Naive thymus-derived CD8-positive, alpha-beta T cell (primary cell): Measurements from ENCODE around the gene IZUMO2. TPM values are rescaled to one million over a fixed set of nuclear protein-coding genes. Genes with fewer than 3 reads are reported as not detected.

ENCODE experiments used
- ATAC-seq, 2 donors: fragments of 150-1000 bp; cut with Tn5 transposase in 1 of 2; sonication (Bioruptor Pico), chemical (Tn5 transposase) in 1 of 2; 1 replicate in 1 of 2; 2 replicates in 1 of 2; pipeline ENCODE4 v1.10.0; 2021; ENCODE audit warnings: mild to moderate bottlenecking in 2 of 2, moderate library complexity in 2 of 2
- POLR2A ChIA-PET: fragments of 350-600 bp; sonication (Branson Sonifier 250); formaldehyde crosslinking; loops from one replicate; lab custom pipeline; 2021; ENCODE audit warnings: antibody characterized with exemption; lab: Charles Lee
- DNase-seq, 10 donors: peaks; one replicate each; pipeline versions ENCODE4 v3.0.0 to v3.0.0-alpha.2; 2020 to 2022
- H3K27ac Mint-ChIP-seq, 10 donors: one replicate each; pipeline ENCODE4 v1.8.0; 2020 to 2022; ENCODE audit warnings: mild to moderate bottlenecking in 10 of 10, mixed read lengths in 10 of 10, moderate library complexity in 4 of 10, inconsistent platforms in 1 of 10
- H3K27me3 Mint-ChIP-seq, 5 donors: one replicate each; pipeline ENCODE4 v1.8.0; 2021 to 2022; ENCODE audit warnings: mixed read lengths in 5 of 5
- H3K36me3 Mint-ChIP-seq, 3 donors: one replicate each; pipeline ENCODE4 v1.8.0; 2020 to 2022; ENCODE audit warnings: mixed read lengths in 3 of 3, mild to moderate bottlenecking in 2 of 3, inconsistent platforms in 1 of 3
- H3K4me1 Mint-ChIP-seq, 4 donors: one replicate each; pipeline ENCODE4 v1.8.0; 2021 to 2022; ENCODE audit warnings: mixed read lengths in 4 of 4
- H3K4me3 Mint-ChIP-seq, 10 donors: one replicate each; pipeline ENCODE4 v1.8.0; 2020 to 2022; ENCODE audit warnings: mild to moderate bottlenecking in 10 of 10, mixed read lengths in 10 of 10, moderate library complexity in 6 of 10, inconsistent platforms in 1 of 10
- H3K9me3 Mint-ChIP-seq, 9 donors: one replicate each; pipeline ENCODE4 v1.8.0; 2020 to 2022; ENCODE audit warnings: mixed read lengths in 9 of 9, mild to moderate bottlenecking in 3 of 9, inconsistent platforms in 1 of 9, moderate library complexity in 1 of 9
- polyA plus RNA-seq, 3 donors: library from polyadenylated mRNA; unstranded; fragments of 300-500 nt; fragmentation: Illumina TruSeq; gene quantifications; one replicate each; pipeline ENCODE4 v1.2.3, GENCODE V29; 2021
- total RNA-seq, 8 experiments: library from RNA in 2 of 8; stranded (reverse) in 2 of 8; gene quantifications; one replicate each; pipeline ENCODE4 v1.2.3 and lab custom pipeline; 2021 to 2026

The IZUMO2 gene
- total and polyA plus RNA-seq, 5 experiments from 2014 or later: not detected

DNA sequence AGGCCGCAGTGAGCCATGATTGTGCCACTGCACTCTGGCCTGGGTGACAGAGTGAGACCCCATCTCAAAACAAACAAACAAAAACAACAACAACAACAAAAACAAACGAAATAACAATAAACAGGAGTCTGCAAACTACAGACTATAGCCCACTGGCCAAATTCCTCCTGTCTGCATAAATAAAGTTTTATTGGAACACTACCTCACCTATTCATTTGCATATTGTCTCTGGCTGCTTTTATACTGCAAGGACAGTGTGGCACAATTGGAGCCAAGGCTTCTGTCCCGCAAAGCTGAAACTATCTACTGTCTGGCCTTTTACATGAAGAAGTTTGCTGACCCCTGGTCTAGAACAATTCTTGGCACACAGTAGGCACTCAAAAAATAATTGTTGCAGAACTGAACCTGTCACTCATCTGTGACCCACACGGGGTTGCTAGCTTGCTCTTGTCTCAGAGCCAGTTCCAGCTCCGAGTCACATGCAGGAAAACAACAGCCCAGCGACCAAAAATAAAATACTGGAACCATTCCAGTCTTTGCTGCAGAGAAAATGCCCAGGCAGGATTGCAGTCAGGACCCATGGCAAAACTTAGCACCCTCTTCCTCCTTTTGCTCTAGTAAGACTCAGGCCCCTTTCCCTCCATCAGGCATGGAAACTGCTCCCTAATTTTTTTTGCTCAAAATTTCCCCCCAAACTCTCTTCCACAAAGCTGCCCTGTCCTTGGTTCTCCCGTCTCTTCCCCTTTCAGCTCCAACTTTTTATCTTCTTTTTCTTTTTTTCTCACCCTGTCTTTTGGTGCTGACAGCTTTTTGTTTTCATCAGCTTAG lies 35.6 kb upstream of the IZUMO2 start:
- H3K9me3 Mint-ChIP-seq: peaks cover 0 to 6% (median 0%) of the 10 kb centered on the region in 9 donors
- H3K27ac Mint-ChIP-seq: no peak overlapping the region
- no peak overlapping the region for H3K4me3 Mint-ChIP-seq
- DNase-seq (no peak), ATAC-seq (no peak)
- POLR2A ChIA-PET: no interaction called here
- peaks cover 36 to 69% (median 47%) of the 10 kb centered on the region in 5 donors for H3K27me3 Mint-ChIP-seq
- no peaks in the 10 kb centered on the region for H3K4me1 Mint-ChIP-seq
- H3K36me3 Mint-ChIP-seq: peaks cover 0 to 6% (median 0%) of the 10 kb centered on the region in 3 donors

DNA sequence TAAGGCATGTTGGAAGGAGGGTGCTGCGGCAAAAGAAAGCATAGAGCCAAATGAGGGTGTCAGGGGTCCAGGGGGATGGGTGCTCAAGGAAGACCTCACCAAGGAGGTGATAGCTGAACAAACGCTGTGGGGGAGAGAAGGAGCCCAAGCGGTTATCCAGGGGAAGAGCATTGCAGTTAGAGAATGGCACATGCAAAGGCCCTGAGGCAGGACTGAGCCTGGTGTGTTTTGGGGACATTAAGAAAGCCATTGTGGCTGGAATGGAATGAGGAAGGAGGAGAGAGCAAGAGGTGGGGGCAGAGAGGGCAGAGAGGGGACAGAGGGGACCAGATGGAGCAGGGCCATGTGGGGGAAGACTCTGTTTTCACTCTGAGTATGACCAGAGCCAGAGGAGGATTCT lies 34.3 kb upstream of the IZUMO2 start:
- no peak overlapping the region for H3K27ac Mint-ChIP-seq
- H3K4me3 Mint-ChIP-seq: no peak overlapping the region
- peaks cover 0 to 9% (median 0%) of the 10 kb centered on the region in 9 donors for H3K9me3 Mint-ChIP-seq
- POLR2A ChIA-PET: no interaction called here
- H3K27me3 Mint-ChIP-seq: peaks cover 39 to 72% (median 52%) of the 10 kb centered on the region in 5 donors
- ATAC-seq (no peak), DNase-seq (no peak)
- H3K4me1 Mint-ChIP-seq: no peaks in the 10 kb centered on the region
- peaks cover 0 to 11% (median 0%) of the 10 kb centered on the region in 3 donors for H3K36me3 Mint-ChIP-seq

DNA sequence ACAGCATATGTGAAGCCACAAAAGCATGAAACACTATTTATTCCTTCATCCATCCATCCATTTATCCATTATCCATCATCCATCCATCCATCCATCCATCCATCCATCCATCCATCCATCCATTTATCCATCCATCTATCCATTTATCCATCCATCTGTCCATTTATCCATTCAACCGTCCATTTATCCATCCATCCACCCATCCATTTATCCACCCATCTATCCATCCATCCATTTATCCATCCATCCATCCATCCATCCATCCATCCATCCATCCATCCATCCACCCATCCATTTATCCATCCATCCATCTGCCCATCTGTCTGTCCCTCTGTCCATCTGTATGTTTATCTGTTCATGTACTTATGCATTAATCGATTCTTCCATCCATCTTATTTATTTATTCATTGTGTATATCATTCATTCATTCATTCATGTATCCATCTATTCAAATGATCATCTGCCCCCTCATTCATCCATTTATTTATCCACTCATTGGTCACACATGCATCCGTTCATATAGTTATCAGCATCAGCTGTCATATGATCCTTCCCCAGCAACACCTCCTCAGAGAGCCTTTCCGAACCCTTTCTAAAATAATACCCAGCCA lies 33.3 kb upstream of the IZUMO2 start:
- Mint-ChIP-seq H3K4me1 (no peaks in the 10 kb centered on the region), H3K27ac (no peak overlapping the region), H3K9me3 (peaks cover 0 to 9% (median 0%) of the 10 kb centered on the region in 9 donors), H3K36me3 (peaks cover 0 to 4% (median 0%) of the 10 kb centered on the region in 3 donors), H3K4me3 (no peak overlapping the region), H3K27me3 (peaks cover 33 to 67% (median 51%) of the 10 kb centered on the region in 5 donors)
- POLR2A ChIA-PET: no interaction called here
- DNase-seq (no peak), ATAC-seq (no peak)

DNA sequence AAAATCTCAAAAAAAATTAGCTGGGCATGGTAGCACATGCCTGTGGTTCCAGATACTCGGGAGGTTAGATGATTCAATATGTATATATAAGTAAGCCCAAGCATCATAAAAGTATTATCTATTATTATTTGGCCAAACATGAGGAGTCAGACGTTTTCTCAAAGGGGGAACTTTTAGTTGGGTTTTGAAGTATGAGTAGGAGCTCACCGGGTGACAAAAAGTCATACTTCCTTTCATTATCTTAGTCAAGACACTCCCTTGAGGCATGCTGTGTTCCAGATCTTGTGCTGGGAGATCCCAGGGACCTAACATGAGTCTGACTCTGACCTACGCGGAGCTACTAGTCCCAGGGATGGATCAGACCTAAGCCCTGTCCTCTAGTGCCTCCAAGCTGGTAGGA lies 32.1 kb upstream of the IZUMO2 start:
- no peaks in the 10 kb centered on the region for H3K4me1 Mint-ChIP-seq
- DNase-seq (no peak), ATAC-seq (no peak)
- H3K9me3 Mint-ChIP-seq: peaks cover 0 to 14% (median 0%) of the 10 kb centered on the region in 9 donors
- peaks cover 32 to 63% (median 53%) of the 10 kb centered on the region in 5 donors for H3K27me3 Mint-ChIP-seq
- H3K36me3 Mint-ChIP-seq: peaks cover 0 to 4% (median 0%) of the 10 kb centered on the region in 3 donors
- POLR2A ChIA-PET: no interaction called here
- H3K27ac Mint-ChIP-seq: no peak overlapping the region
- H3K4me3 Mint-ChIP-seq: no peak overlapping the region

DNA sequence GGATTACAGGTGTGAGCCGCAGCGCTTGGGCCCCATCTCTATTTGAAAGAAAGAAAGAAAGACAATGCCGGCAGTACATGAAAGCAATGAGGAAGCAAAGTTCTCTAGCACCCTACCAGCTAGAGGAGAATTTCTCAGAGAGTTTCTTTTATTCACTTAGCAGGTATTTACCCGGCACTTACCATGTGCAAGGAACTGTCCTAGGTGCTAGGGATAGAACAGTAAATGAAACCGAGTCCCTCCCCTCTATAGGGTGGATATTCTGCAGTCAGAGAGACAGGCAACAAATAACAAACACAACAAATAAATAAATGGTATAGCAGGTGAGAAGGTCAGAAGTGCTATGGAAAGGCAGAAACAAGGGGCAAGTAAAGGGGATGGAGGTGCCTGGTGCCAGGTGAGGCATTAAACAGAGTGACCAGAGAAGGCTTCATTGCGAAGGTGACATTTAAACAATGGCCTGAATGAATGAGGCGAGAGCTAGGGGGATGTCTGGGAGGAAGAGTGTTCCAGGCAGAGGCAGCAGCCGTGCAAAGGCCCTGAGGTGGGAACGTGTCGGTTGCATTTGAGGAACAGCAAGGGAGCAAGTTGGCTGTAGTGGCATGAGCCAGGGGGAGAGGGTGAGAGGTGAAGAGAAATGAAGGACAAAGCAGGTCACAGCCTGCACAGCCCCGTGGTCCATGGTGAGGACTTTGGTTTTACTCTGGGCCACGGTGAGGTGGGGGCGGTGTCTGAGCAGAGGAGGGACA lies 29.6 kb upstream of the IZUMO2 start:
- Mint-ChIP-seq H3K4me1 (no peaks in the 10 kb centered on the region), H3K27me3 (peaks cover 30 to 70% (median 53%) of the 10 kb centered on the region in 5 donors), H3K4me3 (no peak overlapping the region), H3K36me3 (peaks cover 0 to 4% (median 0%) of the 10 kb centered on the region in 3 donors), H3K27ac (peak overlapping the region in 1 of 10 donors; percentile 0), H3K9me3 (peaks cover 0 to 16% (median 0%) of the 10 kb centered on the region in 9 donors)
- ATAC-seq (no peak), DNase-seq (no peak)
- POLR2A ChIA-PET: no interaction called here

DNA sequence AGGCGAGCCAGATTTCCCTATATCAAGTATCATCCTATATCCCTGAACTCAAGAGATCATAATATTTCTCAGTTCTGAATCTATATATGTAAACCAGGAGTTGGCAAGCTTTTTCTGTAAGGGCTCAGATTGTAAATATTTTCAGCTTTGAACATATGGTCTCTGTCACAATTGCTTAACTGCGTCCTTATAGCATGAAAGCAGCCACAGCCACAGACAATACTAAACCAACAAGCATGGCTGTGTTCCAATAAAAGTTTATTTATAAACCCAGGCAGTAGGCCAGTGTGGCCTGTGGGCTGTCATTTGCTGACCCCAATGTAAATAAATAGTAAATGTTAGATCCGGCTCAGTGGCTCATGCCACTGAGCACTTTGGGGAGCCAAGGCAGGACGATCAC lies 28.1 kb upstream of the IZUMO2 start:
- Mint-ChIP-seq H3K9me3 (peaks cover 0 to 14% (median 3%) of the 10 kb centered on the region in 9 donors), H3K4me3 (no peak overlapping the region), H3K36me3 (peaks cover 0 to 7% (median 0%) of the 10 kb centered on the region in 3 donors), H3K27ac (no peak overlapping the region), H3K27me3 (peaks cover 19 to 55% (median 40%) of the 10 kb centered on the region in 5 donors), H3K4me1 (no peaks in the 10 kb centered on the region)
- ATAC-seq: no peak
- no peak for DNase-seq
- POLR2A ChIA-PET: no interaction called here

DNA sequence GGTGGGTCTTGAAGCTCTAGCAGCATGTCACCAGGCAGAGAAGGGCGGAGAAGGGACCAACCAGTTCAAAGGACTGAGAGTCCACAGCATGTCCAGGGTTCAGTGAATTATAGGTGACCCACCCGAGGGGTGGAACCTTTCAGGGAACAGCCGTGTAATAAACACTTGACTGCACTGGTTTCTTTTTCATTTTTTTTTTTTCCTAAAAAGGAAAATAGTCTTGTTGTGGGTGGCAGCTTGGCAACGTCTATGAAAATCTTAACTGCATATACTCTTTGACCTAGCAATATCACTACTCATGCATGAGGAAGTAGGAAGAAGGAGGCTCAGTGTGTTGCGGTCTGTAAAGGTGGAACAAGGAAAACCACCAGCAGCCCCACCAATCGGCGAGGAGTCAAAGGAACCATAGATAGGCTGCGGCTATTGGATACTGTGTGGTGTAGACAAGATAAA lies 27.4 kb upstream of the IZUMO2 start:
- no peak for DNase-seq
- Mint-ChIP-seq H3K36me3 (peaks cover 0 to 8% (median 0%) of the 10 kb centered on the region in 3 donors), H3K27me3 (peaks cover 15 to 48% (median 36%) of the 10 kb centered on the region in 5 donors), H3K9me3 (peaks cover 0 to 14% (median 4%) of the 10 kb centered on the region in 9 donors), H3K27ac (no peak overlapping the region), H3K4me1 (no peaks in the 10 kb centered on the region), H3K4me3 (no peak overlapping the region)
- ATAC-seq: no peak
- POLR2A ChIA-PET: no interaction called here

DNA sequence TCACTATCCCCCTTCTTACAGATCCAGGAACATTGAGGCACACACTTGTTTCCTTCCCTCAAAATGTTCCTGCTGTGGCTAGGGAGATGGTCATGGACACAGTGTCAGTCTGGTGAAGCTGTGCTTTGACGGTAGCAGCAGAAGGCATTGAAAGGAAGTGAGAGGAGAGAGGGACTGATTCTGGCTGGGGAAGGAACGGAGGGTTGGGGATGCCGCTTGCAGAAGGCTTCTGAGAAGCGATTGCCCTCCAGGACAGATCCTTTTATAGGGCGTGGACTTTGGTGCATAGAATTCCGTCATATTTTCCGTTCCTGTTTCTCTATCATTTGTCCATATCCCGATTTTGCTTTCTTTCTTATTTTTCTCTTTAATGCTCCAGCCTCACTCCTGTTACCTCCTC lies 26.2 kb upstream of the IZUMO2 start:
- Mint-ChIP-seq H3K27me3 (peaks cover 15 to 46% (median 33%) of the 10 kb centered on the region in 5 donors), H3K27ac (peak overlapping the region in 1 of 10 donors; percentile 41), H3K36me3 (peaks cover 0 to 8% (median 0%) of the 10 kb centered on the region in 3 donors), H3K4me3 (no peak overlapping the region), H3K4me1 (no peaks in the 10 kb centered on the region), H3K9me3 (peaks cover 0 to 14% (median 4%) of the 10 kb centered on the region in 9 donors)
- POLR2A ChIA-PET: no interaction called here
- no peak for ATAC-seq
- no peak for DNase-seq

DNA sequence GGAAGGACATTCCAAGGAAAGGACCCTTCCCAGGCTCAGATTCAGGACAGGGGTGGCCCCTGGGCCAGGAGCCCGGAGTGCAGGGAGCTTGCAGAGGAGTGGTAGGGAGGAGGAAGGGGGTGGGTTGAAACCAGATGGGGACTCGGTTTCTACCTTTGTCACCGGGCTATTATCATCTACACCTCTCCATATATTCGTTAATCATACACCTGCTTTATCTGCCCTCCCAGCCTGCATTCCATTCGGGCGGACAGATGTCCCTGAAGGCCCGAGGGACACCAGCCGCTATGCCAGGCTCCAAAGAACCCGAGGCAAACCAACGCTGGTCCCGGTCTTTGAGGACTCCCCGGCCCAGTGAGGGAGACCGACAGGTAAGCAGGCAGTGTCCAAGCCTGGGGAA lies 24.9 kb upstream of the IZUMO2 start:
- peaks cover 0 to 8% (median 0%) of the 10 kb centered on the region in 3 donors for H3K36me3 Mint-ChIP-seq
- no peak overlapping the region for H3K4me3 Mint-ChIP-seq
- POLR2A ChIA-PET: no interaction called here
- H3K4me1 Mint-ChIP-seq: no peaks in the 10 kb centered on the region
- H3K27me3 Mint-ChIP-seq: peaks cover 13 to 42% (median 29%) of the 10 kb centered on the region in 5 donors
- no peak for ATAC-seq
- H3K27ac Mint-ChIP-seq: peak overlapping the region in 1 of 10 donors; percentile 29
- DNase-seq: no peak
- H3K9me3 Mint-ChIP-seq: peaks cover 0 to 10% (median 4%) of the 10 kb centered on the region in 9 donors

DNA sequence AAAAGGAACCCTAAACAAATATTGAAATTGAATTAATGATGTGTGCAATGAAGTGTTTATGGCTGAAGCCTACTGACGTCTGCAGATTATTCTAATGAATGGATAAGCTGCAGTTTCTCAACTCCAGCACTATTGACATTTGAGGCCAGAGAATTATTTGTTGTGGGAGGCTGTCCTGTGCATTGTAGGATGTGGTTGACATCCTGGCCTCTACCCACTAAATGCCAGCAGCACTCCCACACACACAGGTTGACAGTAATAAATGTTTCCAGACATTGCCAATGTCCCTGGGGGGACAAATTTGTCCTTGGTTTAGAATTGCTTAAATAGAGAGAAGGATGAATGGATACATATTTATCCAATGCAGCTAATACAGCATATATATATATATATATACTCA lies 21.1 kb upstream of the IZUMO2 start:
- DNase-seq (no peak), ATAC-seq (no peak)
- POLR2A ChIA-PET: no interaction called here
- H3K36me3 Mint-ChIP-seq: peaks cover 0 to 4% (median 0%) of the 10 kb centered on the region in 3 donors
- peaks cover 6 to 35% (median 16%) of the 10 kb centered on the region in 5 donors for H3K27me3 Mint-ChIP-seq
- H3K4me1 Mint-ChIP-seq: no peaks in the 10 kb centered on the region
- H3K9me3 Mint-ChIP-seq: peaks cover 0 to 10% (median 3%) of the 10 kb centered on the region in 9 donors
- no peak overlapping the region for H3K27ac Mint-ChIP-seq
- no peak overlapping the region for H3K4me3 Mint-ChIP-seq

DNA sequence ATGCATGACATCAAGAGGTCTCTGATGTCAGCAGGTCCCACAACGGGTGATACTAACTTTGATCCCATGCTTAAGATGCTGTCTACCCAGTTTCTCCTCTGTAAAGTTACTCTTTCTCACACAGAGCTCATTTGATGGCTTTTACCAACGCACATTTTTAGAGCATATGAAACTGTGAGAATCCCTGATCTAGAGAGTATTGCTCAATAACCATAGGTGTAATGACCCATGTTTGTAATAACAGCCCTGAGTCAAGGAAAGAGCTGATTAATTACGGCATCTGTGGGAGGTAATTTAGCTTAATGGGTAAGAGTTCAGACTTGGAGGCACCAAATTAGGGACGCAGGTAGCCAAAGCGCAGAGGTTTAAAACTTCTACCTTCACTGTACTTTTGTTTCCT lies 18.0 kb upstream of the IZUMO2 start:
- no peak overlapping the region for H3K4me3 Mint-ChIP-seq
- no peak overlapping the region for H3K27ac Mint-ChIP-seq
- no peak for ATAC-seq
- DNase-seq: no peak
- H3K36me3 Mint-ChIP-seq: no peaks in the 10 kb centered on the region
- H3K4me1 Mint-ChIP-seq: no peaks in the 10 kb centered on the region
- peaks cover 0 to 7% (median 0%) of the 10 kb centered on the region in 9 donors for H3K9me3 Mint-ChIP-seq
- H3K27me3 Mint-ChIP-seq: peaks cover 8 to 36% (median 14%) of the 10 kb centered on the region in 5 donors
- POLR2A ChIA-PET: no interaction called here

DNA sequence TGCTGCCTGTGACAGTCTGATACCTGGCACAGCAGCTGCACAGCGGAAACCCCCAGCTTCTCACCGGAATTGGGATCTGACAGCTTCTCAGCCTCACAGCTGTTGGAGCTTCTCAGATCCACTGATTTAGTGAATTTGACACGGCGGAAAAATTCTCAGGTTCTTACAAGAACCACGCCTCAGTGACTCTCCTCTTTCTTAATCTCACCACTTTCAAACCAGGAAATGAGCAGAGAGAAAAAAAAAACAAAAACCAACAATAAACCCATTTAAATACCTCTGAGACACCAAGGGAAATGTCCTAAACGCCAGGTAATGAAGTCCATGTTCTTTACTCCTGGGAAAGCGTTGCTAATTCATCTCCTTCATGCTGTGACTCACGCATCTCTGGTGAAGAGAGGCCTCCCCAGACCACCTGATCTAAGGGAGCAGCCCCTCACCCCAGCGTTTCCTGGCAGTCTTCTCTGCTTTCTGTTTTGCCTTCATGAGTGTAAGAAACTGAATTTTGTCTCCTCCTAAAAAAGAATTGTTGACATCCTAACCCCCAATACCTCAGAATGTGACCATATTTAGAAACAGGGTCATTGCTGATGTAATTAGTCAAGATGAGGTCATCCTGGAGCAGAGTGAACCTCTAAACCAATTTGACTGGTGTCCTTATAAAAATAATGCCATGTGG lies 15.9 kb upstream of the IZUMO2 start:
- Mint-ChIP-seq H3K27ac (peak overlapping the region in 1 of 10 donors; percentile 73), H3K36me3 (no peaks in the 10 kb centered on the region), H3K4me3 (peak overlapping the region in 1 of 10 donors; percentile 5), H3K4me1 (no peaks in the 10 kb centered on the region), H3K9me3 (peaks cover 0 to 5% (median 0%) of the 10 kb centered on the region in 9 donors), H3K27me3 (peaks cover 12 to 47% (median 20%) of the 10 kb centered on the region in 5 donors)
- ATAC-seq (no peak), DNase-seq (no peak)
- POLR2A ChIA-PET: no interaction called here
